HG03045 (cell line): Measurements from ENCODE around the gene CSMD2.

Source experiments
- ATAC-seq: cut with Tn5 transposase; IDR thresholded peaks from one replicate; pipeline ENCODE4 v1.9.1; 2021; ENCODE audit warnings: mild to moderate bottlenecking, moderate library complexity; ENCODE audit not compliant: unreplicated experiment

The CSMD2 gene

GRCh38 chr1:33630686-33631085 lies 534.3 kb downstream of the CSMD2 start:
- ATAC-seq, result no peak

GRCh38 chr1:33626801-33627200 lies 538.2 kb downstream of the CSMD2 start:
- ATAC-seq, result no peak

GRCh38 chr1:33624991-33625870 lies 539.8 kb downstream of the CSMD2 start:
- no peak for ATAC-seq

- ATAC-seq, result no peak
Measured at GRCh38 chr1:33624261-33624990, 540.6 kb downstream of the CSMD2 start.

- no peak for ATAC-seq
Measured at GRCh38 chr1:33623811-33624210, 541.2 kb downstream of the CSMD2 start.

GRCh38 chr1:33622757-33623156 lies 542.3 kb downstream of the CSMD2 start:
- no peak for ATAC-seq

- no peak for ATAC-seq
Measured at GRCh38 chr1:33618636-33619035, 546.4 kb downstream of the CSMD2 start.

- no peak for ATAC-seq
Measured at GRCh38 chr1:33617451-33617850, 547.6 kb downstream of the CSMD2 start.

GRCh38 chr1:33616780-33617179 lies 548.2 kb downstream of the CSMD2 start:
- ATAC-seq, result no peak

- no peak for ATAC-seq
Measured at GRCh38 chr1:33615546-33615945, 549.5 kb downstream of the CSMD2 start.

- ATAC-seq, result no peak
Measured at GRCh38 chr1:33610864-33611455, 554.1 kb downstream of the CSMD2 start.

GRCh38 chr1:33610391-33610790 lies 554.6 kb downstream of the CSMD2 start:
- no peak for ATAC-seq

- no peak for ATAC-seq
Measured at GRCh38 chr1:33609739-33610138, 555.3 kb downstream of the CSMD2 start.

- ATAC-seq, result no peak
Measured at GRCh38 chr1:33608825-33609400, 556.1 kb downstream of the CSMD2 start.

- no peak for ATAC-seq
Measured at GRCh38 chr1:33607444-33608005, 557.5 kb downstream of the CSMD2 start.

- no peak for ATAC-seq
Measured at GRCh38 chr1:33606272-33606671, 558.8 kb downstream of the CSMD2 start.

GRCh38 chr1:33602271-33602670 lies 562.8 kb downstream of the CSMD2 start:
- no peak for ATAC-seq

GRCh38 chr1:33601751-33602150 lies 563.3 kb downstream of the CSMD2 start:
- no peak for ATAC-seq

GRCh38 chr1:33599516-33600115 lies 565.4 kb downstream of the CSMD2 start:
- no peak for ATAC-seq

- ATAC-seq, result no peak
Measured at GRCh38 chr1:33588726-33589125, 576.3 kb downstream of the CSMD2 start.

GRCh38 chr1:33586795-33587194 lies 578.2 kb downstream of the CSMD2 start:
- no peak for ATAC-seq
